ENCODE measurements around the gene CDHR1. TPM values are rescaled to one million over a fixed set of nuclear protein-coding genes. Genes with fewer than 3 reads are reported as not detected.

CDHR1 gene
- polyA plus RNA-seq, 1 of the 3 experiments (the other 2 are of a cell fraction), result 0.02 TPM

GRCh38 chr10:84214046-84214572, 19.8 kb downstream of the CDHR1 start (continued):
- TF ChIP-seq TAF1 (IDR thresholded peaks at IDR 0.05; ENCODE audit: borderline replicate concordance, low read depth, low read length) (no peak), FOSL2 (IDR thresholded peaks at IDR 0.05; ENCODE audit: borderline replicate concordance, low read depth) (no peak), EP300 (IDR thresholded peaks at IDR 0.05; ENCODE audit: borderline replicate concordance in 1 of 2, low read depth in 1 of 2, low read length in 1 of 2) (no peak)

- ChIA-PET CTCF (interaction anchor here (0.5 to 1.8 kb wide), 8 partner anchors 9 to 102 kb away, joined by 3 to 9 read pairs (median 3); no protein-coding TSS in a partner anchor), POLR2A (interaction anchor here (0.8 kb wide), 1 partner anchor 19 kb away, joined by 3 read pairs; no protein-coding TSS in a partner anchor)
- no peaks in the 10 kb centered on the region for H3K9me2 ChIP-seq
- no peak overlapping the region for H2AFZ ChIP-seq (ENCODE audit: low read depth)
- no peaks in the 10 kb centered on the region for H3K36me3 ChIP-seq (replicated peaks in 1 of 2; ENCODE audit: control insufficient read depth in 1 of 2, insufficient read depth in 2 of 2, low read length in 1 of 2)
- no peak overlapping the region for H3K4me3 ChIP-seq (ENCODE audit: low read depth in 2 of 2, low read length in 1 of 2)
- TF ChIP-seq USF1 (IDR thresholded peaks at IDR 0.05; ENCODE audit: borderline replicate concordance, low read depth) (no peak), RAD21 (IDR thresholded peaks at IDR 0.05; ENCODE audit: low read length) (0 out of 2 replicates have a peak, but pooled peaks have one; percentile 14), TEAD4 (IDR thresholded peaks at IDR 0.05; ENCODE audit: borderline replicate concordance, insufficient read depth) (no peak), EZH2phosphoT487 (IDR thresholded peaks at IDR 0.05; ENCODE audit: borderline replicate concordance, low read depth) (no peak), RFX5 (IDR thresholded peaks at IDR 0.05; ENCODE audit: low read length) (no peak), CTCF (IDR thresholded peaks at IDR 0.05) (peak; percentile 38), GABPA (IDR thresholded peaks at IDR 0.05; ENCODE audit: low read depth) (no peak), IRF3 (IDR thresholded peaks at IDR 0.05; ENCODE audit: low read depth, low read length) (no peak), MAX (IDR thresholded peaks at IDR 0.05; ENCODE audit: low read depth) (no peak), RXRA (IDR thresholded peaks at IDR 0.05; ENCODE audit: borderline replicate concordance, low read depth) (no peak)
- WGBS (ENCODE audit: low lambda C conversion rate), result 41% methylated on average over 12 of the region's 12 CpGs
- H3K27me3 ChIP-seq (ENCODE audit: insufficient read depth), result no peaks in the 10 kb centered on the region
- no peak overlapping the region for H3K9ac ChIP-seq
- no peak overlapping the region for H3K27ac ChIP-seq (ENCODE audit: low read depth in 2 of 2, low read length in 1 of 2)
- no peaks in the 10 kb centered on the region for H3F3A ChIP-seq (replicated peaks; ENCODE audit: insufficient read depth)
- H3K4me1 ChIP-seq (ENCODE audit: control insufficient read depth in 1 of 2, insufficient read depth in 2 of 2, low read depth in 1 of 2, low read length in 1 of 2), result no peaks in the 10 kb centered on the region
- peak; percentile 52 for DNase-seq
- H3K4me2 ChIP-seq, result no peak overlapping the region
- H3K79me2 ChIP-seq (ENCODE audit: insufficient read depth), result no peaks in the 10 kb centered on the region
- H3K9me3 ChIP-seq, result no peaks in the 10 kb centered on the region
- no peaks in the 10 kb centered on the region for H4K20me1 ChIP-seq (ENCODE audit: insufficient read depth)
Observed at GRCh38 chr10:84214612-84215235, 20.4 kb downstream of the CDHR1 start.

Data from SK-N-SH (cell line).